GM12878 (cell line): ENCODE results near the gene PLEKHA7. TPM values are rescaled to one million over a fixed set of nuclear protein-coding genes. Genes with fewer than 3 reads are reported as not detected.
A peak's percentile ranks its signal among the peaks of the same experiment; 100 is the strongest.

Experiments used
- CTCF ChIP-seq, 3 experiments: IDR thresholded peaks in 2 of 3; conservative IDR thresholded peaks in 1 of 3; 2 replicates each; pipeline ENCODE4 v1.5.1; 2011; ENCODE audit warnings: low read depth in 3 of 3, low read length in 3 of 3, mild to moderate bottlenecking in 3 of 3, control low read depth in 2 of 3, moderate library complexity in 2 of 3, inconsistent platforms in 1 of 3, mixed read lengths in 1 of 3; ENCODE audit not compliant: control insufficient read depth in 2 of 3, insufficient read depth in 1 of 3; ENCODE audit errors: extremely low read depth in 1 of 3
- DPF2 ChIP-seq: fragments of 450-650 bp; IDR thresholded peaks from 2 replicates; pipeline ENCODE4 v1.6.1; 2017; ENCODE audit warnings: mild to moderate bottlenecking
- FOXM1 ChIP-seq: IDR thresholded peaks from 2 replicates; pipeline ENCODE4 v1.6.1; 2012; ENCODE audit warnings: low read depth, mild to moderate bottlenecking, inconsistent platforms, low read length, moderate library complexity
- GABPA ChIP-seq: IDR thresholded peaks from 2 replicates; pipeline ENCODE4 v1.6.1; 2014; ENCODE audit warnings: antibody characterized with exemption, low read depth, mild to moderate bottlenecking, inconsistent platforms
- IKZF1 ChIP-seq: fragments of 450-650 bp; conservative IDR thresholded peaks from 2 replicates; pipeline ENCODE4 v1.6.1; 2017; ENCODE audit warnings: antibody characterized with exemption, mild to moderate bottlenecking
- LARP7 ChIP-seq: fragments of 450-650 bp; IDR thresholded peaks from 2 replicates; pipeline ENCODE4 v1.6.1; 2017; ENCODE audit warnings: mild to moderate bottlenecking
- MAX ChIP-seq: IDR thresholded peaks from 2 replicates; pipeline ENCODE4 v1.6.1; 2012; ENCODE audit warnings: low read depth, low read length, improper control_type of control experiment
- MYC ChIP-seq: IDR thresholded peaks from 2 replicates; pipeline ENCODE4 v1.6.1; 2011; ENCODE audit warnings: mild to moderate bottlenecking, low read length, moderate library complexity, inconsistent platforms; ENCODE audit not compliant: insufficient read depth, insufficient replicate concordance, insufficient read length, severe bottlenecking
- PML ChIP-seq: IDR thresholded peaks from 2 replicates; pipeline ENCODE4 v1.6.1; 2012; ENCODE audit warnings: low read length, inconsistent platforms
- PRDM15 ChIP-seq: fragments of 450-650 bp; formaldehyde crosslinking; IDR thresholded peaks from 2 replicates; pipeline ENCODE4 v1.4.0; 2020; ENCODE audit warnings: mild to moderate bottlenecking, moderate library complexity
- RBBP5 ChIP-seq: fragments of 200-600 bp; sonication (generic); conservative IDR thresholded peaks from 2 replicates; pipeline ENCODE4 v1.6.1; 2016
- RELA ChIP-seq: fragments of 450-650 bp; IDR thresholded peaks from 2 replicates; pipeline ENCODE4 v1.8.0; 2014; ENCODE audit warnings: borderline replicate concordance; ENCODE audit not compliant: partially characterized antibody
- REST ChIP-seq: IDR thresholded peaks from 2 replicates; pipeline ENCODE4 v1.6.1; 2012; ENCODE audit warnings: mild to moderate bottlenecking, low read depth, low read length
- SRF ChIP-seq, 2 experiments: IDR thresholded peaks; 2 replicates each; pipeline ENCODE4 v1.6.1; 2011; ENCODE audit warnings: low read depth in 2 of 2, low read length in 2 of 2, mild to moderate bottlenecking in 1 of 2, moderate library complexity in 1 of 2
- SUZ12 ChIP-seq: fragments of 200-600 bp; sonication (generic); IDR thresholded peaks from one replicate; pipeline ENCODE4 v1.6.1; 2018; ENCODE audit warnings: antibody characterized with exemption, mild to moderate bottlenecking; ENCODE audit not compliant: unreplicated experiment
- YBX1 ChIP-seq: fragments of 450-650 bp; IDR thresholded peaks from 2 replicates; pipeline ENCODE4 v1.6.1; 2016; ENCODE audit warnings: antibody characterized with exemption
- ZBTB11 ChIP-seq: fragments of 450-650 bp; formaldehyde crosslinking; IDR thresholded peaks from 2 replicates; pipeline ENCODE4 v1.5.0; 2022; ENCODE audit warnings: mild to moderate bottlenecking, missing genetic modification characterization
- ZZZ3 ChIP-seq: IDR thresholded peaks from 2 replicates; pipeline ENCODE4 v1.6.1; 2011; ENCODE audit warnings: low read depth; ENCODE audit not compliant: control insufficient read depth, insufficient read length
- polyA plus RNA-seq, 11 experiments: library from polyadenylated mRNA; depleted of rRNA in 4 of 11; unstranded in 6 of 11; stranded (reverse) in 5 of 11; fragments of >200 nt; fragmentation: Nextera tagmentation in 4 of 11; fragmentation: Illumina TruSeq in 1 of 11; extraction: Ambion mirVana in 4 of 11; extraction: Trizol in 1 of 11; gene quantifications; 1 replicate in 1 of 11; 2 replicates in 10 of 11; pipeline versions ENCODE4 v1.2.1 to v1.2.3, GENCODE V29; 2011 to 2016; ENCODE audit warnings: inconsistent platforms in 2 of 11, missing spikeins in 2 of 11, low read depth in 1 of 11
- total RNA-seq, 4 experiments: library from RNA; depleted of rRNA in 3 of 4; stranded (reverse); fragments of >200 nt in 3 of 4; fragmentation: Illumina TruSeq in 1 of 4; extraction: Trizol in 1 of 4; gene quantifications; 2 replicates each; pipeline versions ENCODE4 v1.2.1 to v1.2.3, GENCODE V29; 2013 to 2021

The PLEKHA7 gene
- total and polyA plus RNA-seq, 10 of the 15 experiments (the other 5 are each of a cell fraction or from before 2014, with no cell fraction given), result 0.45 to 5.3 (median 2.1) TPM

GRCh38 chr11:16925561-16926065, 88.6 kb downstream of the PLEKHA7 start (continued):
- TF ChIP-seq ZZZ3 (no peak), MAX (no peak), GABPA (no peak), ZBTB11 (CRISPR knock-in tag) (no peak), RBBP5 (no peak), CTCF (IDR thresholded peaks at IDR 0.05 in 2 of 3, conservative IDR thresholded peaks at IDR 0.05 in 1 of 3; ENCODE audit: control insufficient read depth in 2 of 3, extremely low read depth in 1 of 3, insufficient read depth in 1 of 3, low read depth in 3 of 3, low read length in 3 of 3) (no peak), MYC (no peak), YBX1 (no peak), PRDM15 (CRISPR knock-in tag) (no peak), LARP7 (peak; percentile 51; the same call in 1 of the 2 replicates), RELA (no peak), FOXM1 (no peak), REST (no peak), IKZF1 (peak; percentile 25; the same call in 1 of the 2 replicates), SRF (IDR thresholded peaks at IDR 0.05; ENCODE audit: low read depth in 2 of 2, low read length in 2 of 2) (no peak), SUZ12 (peak; percentile 44), PML (no peak), DPF2 (0 out of 2 replicates have a peak, but pooled peaks have one; percentile 7)
